SIG-M5 (cell line): ENCODE results near the gene MNAT1.
"Not testable (repeated sequence)": the region's sequence is repeated elsewhere in the genome, so short reads cannot be mapped to it uniquely, and the experiment has no call there.

Source experiments
- DNase-seq: peaks from one replicate; lab custom pipeline; 2025; lab: John Stamatoyannopoulos, UW

MNAT1 gene

GRCh38 chr14:60738843-60739508, 4.4 kb downstream of the MNAT1 start:
- DNase-seq, result no peak

DNA sequence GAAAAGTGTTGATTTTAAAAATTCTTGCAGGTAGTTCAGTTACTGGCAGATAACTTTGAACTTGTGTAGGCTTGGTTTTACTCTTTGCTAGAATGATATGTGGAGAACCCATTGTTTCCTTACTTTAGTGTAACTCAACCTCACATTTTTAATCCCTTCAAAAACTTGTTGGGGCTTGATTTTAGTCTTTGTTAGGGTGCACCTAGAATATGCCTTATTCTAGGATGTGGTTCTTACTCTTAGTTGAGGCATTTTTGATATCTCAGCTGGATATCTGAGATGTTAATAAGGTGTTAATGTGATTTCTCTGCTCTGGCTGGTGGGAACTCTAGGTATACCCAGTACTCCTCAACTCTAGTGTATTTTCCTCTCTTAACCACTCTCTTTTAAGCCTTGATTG, 10.0 kb downstream of the MNAT1 start:
- DNase-seq, result no peak

- DNase-seq, result peak; percentile 94
Measured at GRCh38 chr14:60753264-60754119, 18.9 kb downstream of the MNAT1 start.

- no peak for DNase-seq
Measured at GRCh38 chr14:60756847-60757246, 22.3 kb downstream of the MNAT1 start.

DNA sequence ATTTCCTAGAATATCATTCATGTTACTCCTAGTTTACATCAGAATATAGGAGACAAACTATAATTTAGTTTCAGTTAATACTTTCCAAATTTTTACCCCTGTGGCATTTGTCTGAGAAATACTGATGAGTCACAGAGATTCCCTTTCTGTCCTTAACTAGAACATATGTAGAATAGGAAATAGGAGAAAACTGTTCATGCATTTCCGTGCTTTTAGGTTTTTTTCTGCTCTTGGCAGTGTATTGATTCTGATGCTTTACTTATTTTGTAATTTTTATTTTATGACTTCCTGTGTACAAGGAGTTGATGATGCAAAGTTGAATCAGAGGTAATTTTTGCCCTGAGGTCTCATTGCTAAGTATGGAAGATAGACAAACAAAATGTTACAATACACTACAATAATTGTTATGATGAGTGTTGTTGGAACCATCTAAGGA, 23.0 kb downstream of the MNAT1 start:
- DNase-seq, result no peak

GRCh38 chr14:60758885-60759284, 24.3 kb downstream of the MNAT1 start:
- no peak for DNase-seq

GRCh38 chr14:60760209-60760608, 25.6 kb downstream of the MNAT1 start:
- no peak for DNase-seq

DNA sequence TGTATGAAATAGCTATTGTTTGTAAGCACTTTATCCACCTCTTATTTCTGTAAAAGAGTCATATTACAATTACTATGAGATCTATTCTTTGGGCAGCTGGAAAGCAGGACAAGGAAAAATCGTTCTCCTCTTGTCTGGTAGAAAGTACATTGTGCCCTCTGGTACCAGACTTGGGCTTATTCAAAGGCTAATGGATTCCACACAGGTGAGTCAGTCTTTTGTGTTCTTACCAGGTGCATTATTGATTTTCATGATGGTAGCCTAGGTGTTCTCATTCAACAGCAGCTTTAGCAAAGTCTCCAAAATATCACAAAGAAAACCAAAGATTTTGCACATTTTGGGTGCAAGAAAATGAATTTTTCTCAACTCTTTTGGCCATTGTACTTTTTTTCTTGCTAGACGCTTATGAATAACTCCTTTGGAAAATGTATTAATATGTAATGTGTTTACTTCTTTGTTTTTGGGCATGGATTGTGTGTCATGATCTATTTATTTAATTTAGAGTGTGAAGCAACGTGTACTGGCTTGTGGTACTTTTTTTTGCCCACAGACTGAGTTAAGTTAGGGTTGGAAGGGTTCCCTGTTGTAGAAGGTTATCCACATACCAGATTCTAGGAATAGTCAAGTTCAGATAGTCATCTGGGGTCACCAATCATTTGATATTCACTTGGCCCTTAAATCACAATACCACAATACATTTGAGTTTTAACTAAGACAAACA, 26.2 kb downstream of the MNAT1 start:
- no peak for DNase-seq

GRCh38 chr14:60768602-60769001, 34.0 kb downstream of the MNAT1 start:
- DNase-seq, result no peak

GRCh38 chr14:60771117-60771516, 36.6 kb downstream of the MNAT1 start:
- no peak for DNase-seq

GRCh38 chr14:60773558-60773957, 39.0 kb downstream of the MNAT1 start:
- no peak for DNase-seq

GRCh38 chr14:60775296-60775695, 40.7 kb downstream of the MNAT1 start:
- no peak for DNase-seq

DNA sequence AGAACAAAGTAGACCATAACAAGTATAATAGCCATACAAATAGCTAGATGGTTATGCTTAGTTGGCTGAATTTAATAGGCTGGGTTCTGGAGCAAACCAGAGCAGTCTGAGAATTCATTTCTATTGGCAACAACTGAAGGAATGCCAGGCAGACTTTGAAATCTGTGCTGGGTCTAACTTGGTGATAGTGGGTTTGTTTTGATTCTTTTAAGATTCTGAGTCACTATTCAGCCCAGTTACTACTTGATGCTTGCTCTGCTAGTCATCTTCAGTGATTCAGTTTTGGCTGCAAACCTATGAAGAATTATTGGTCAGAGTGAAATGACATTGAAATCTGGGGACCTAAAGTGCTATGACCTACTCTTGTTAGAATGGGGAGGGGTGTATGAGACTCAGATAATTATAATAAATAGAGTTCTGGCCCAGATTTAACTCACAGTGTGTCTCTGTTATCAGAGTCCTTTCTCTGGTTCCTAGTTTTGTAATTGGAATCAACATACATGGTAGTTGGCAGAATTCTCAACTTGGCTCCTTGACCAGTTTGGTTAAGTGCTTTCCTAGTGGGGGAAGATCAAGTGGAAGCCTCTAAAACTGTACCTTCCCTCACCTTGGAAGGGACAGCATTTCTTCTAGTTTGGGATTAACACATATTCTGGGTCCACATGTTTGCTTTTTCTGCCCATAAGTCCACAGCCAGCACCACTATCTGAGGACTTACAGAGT, 43.5 kb downstream of the MNAT1 start:
- no peak for DNase-seq

- not testable (repeated sequence) for DNase-seq
Measured at GRCh38 chr14:60779745-60780514, 45.4 kb downstream of the MNAT1 start.

DNA sequence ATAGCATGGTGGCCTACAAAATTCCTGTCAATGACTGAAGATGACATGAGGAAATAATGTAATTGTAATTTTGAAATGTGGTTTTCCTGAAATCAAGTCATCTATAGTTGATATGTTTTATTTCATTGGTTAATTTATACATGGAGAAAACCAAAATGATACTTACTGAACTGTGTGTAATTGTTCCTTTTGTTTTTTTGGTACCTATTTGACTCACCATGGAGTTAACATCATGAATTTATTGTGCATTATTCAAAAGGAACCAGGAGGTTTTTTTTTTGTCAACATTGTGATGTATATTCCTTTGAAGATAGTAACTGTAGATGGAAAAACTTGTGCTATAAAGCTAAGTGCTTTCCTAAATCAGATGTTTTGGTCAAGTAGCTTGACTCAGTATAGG, 46.0 kb downstream of the MNAT1 start:
- not testable (repeated sequence) for DNase-seq

- DNase-seq, result no peak
Measured at GRCh38 chr14:60786905-60787304, 52.3 kb downstream of the MNAT1 start.

GRCh38 chr14:60789656-60790055, 55.1 kb downstream of the MNAT1 start:
- DNase-seq, result no peak

DNA sequence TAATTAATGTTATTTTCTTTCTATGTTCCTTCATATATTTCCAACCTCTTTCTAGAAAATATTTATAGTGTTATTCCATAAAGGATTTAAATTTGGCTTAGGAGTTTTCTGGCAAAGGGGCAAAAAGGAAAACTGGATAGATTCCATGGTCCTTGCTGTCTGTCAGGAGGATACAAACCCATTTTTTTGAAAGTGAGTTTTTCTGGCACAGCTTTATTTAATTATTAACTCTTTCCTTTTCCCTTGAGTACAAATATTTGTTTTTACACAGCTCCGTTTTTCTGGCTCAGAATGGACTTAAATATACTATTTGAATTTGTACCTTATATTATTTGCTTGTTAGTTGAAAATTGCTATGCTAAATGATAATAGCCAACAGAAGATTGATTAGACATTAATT, 56.3 kb downstream of the MNAT1 start:
- DNase-seq, result no peak

GRCh38 chr14:60796434-60796833, 61.9 kb downstream of the MNAT1 start:
- DNase-seq, result no peak

- no peak for DNase-seq
Measured at GRCh38 chr14:60800409-60800808, 65.8 kb downstream of the MNAT1 start.

DNA sequence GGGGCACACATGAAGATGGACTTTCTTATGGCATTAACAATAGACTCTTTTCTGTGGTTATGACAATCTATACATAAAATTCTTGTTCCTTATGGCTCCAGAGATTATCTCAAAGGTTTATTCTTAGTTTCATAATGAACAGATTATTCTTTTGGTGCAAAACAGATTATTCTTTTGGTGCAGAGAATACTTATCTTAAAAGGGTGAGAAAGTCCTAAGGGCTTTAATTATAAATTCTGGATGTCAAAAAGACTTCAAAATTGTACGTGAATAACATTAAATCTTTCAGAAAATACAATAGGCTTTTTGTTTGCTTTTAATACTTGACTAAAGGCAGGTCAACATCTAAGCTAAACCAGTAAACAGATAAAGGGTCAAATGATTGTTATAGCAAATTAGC, 69.3 kb downstream of the MNAT1 start:
- DNase-seq, result no peak
